A549 treated with DMSO at 1 μM for 4 hours (cell line): ENCODE data around the gene RAPGEF1. TPM values are rescaled to one million over a fixed set of nuclear protein-coding genes. Genes with fewer than 3 reads are reported as not detected.

Source experiments
- total RNA-seq: library from RNA; stranded (reverse); fragments of 200-300 nt; extraction: Qiagen RNA extraction; gene quantifications from 5 replicates; pipeline ENCODE4 v1.2.3, GENCODE V29; 2022; ENCODE audit warnings: low read depth

RAPGEF1 gene
- 38.9 to 49.6 TPM (median 47.7 TPM) in 5 replicates for total RNA-seq

GRCh38 chr9:131739959-131740648 is at the start of gene RAPGEF1:
RAPGEF1 (minus strand) TSS chr9:131740076; CDS start chr9:131739830, 246 bp downstream.

GRCh38 chr9:131545003-131545785 is 194.7 kb downstream of the RAPGEF1 start, which contains the start of gene PRRT1B:
PRRT1B (plus strand) TSS chr9:131545523; CDS start chr9:131545616, 93 bp downstream.

GRCh38 chr9:131530920-131531832 is 208.7 kb downstream of the RAPGEF1 start, which contains the start of gene UCK1:
UCK1 (minus strand) TSS chr9:131531263; CDS start chr9:131531174, 89 bp downstream.

Other genes with a start within 250 kb of the RAPGEF1 start
- 14.3 to 17.8 TPM (median 16.6 TPM) in 5 replicates for gene POMT1, start 237.2 kb downstream of the RAPGEF1 start, total RNA-seq
- gene UCK1, start 208.8 kb downstream of the RAPGEF1 start, total RNA-seq, result 18.5 to 24.4 TPM (median 23.0 TPM) in 5 replicates
- 0.54 to 0.88 TPM (median 0.65 TPM) in 4 of 5 replicates, not detected in the other for gene PRRT1B, start 194.6 kb downstream of the RAPGEF1 start, total RNA-seq